Keratinocyte (primary cell): ENCODE measurements around the gene RASAL3.

ENCODE experiments used
- EZH2 ChIP-seq: IDR thresholded peaks from one replicate; pipeline ENCODE4 v1.6.1; 2012; ENCODE audit warnings: inconsistent platforms, mild to moderate bottlenecking, low read length, moderate library complexity
- TF ChIP-seq, protein P1 (sequence below), 3 experiments: IDR thresholded peaks in 1 of 3; conservative IDR thresholded peaks in 1 of 3; optimal IDR thresholded peaks in 1 of 3; 2 replicates in 2 of 3; 3 replicates in 1 of 3; pipeline versions ENCODE3 to v1.5.1; 2011; ENCODE audit warnings: low read length in 3 of 3, mild to moderate bottlenecking in 3 of 3, moderate library complexity in 2 of 3, control low read depth in 1 of 3, inconsistent platforms in 1 of 3; ENCODE audit not compliant: insufficient read depth in 2 of 3; ENCODE audit errors: extremely low read depth in 1 of 3

DNA sequence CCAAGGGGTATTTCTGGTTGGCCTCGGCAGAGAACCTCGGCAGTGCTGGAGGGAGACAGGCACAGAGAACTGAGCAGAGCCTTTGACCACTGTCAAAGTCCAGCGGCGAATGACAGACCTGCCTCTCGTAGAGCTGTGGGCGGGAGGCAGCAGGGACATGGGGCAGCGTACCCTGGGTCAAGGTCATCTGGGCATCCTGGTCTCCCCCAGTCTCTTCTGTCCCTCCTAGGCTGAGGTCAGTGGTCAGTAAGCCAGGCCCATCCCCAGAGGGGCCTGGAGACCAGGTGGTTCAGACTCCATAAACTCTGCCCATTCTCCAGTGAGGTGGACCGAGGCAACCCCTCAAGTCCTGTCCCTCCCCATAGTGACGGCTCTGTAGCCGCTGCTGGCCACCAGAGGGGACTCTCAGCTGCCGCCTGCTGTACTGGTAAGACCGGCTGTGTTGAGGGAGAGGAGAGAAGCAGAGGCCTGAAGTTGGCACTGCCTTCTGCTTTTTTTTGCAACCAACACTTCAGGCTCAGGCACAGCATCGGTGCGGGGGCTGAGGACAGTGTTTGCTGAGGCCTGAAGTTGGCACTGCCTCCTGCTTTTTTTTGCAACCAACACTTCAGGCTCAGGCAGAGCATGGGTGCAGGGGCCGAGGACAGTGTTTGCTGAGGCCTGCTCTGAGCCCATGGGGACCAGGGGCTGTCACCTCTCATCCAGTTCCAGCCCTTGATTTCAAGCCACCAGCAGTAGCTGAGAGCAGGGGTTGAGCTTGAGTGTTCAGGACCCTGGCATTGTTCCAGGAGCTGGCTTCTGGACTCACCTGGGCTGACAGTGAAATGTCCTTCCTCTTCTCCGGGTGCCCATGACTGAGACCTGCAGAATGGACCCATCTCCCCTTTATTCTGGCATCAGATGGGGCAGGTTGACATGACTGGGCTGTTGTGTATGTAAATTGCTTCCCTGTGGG lies 15.3 kb upstream of the RASAL3 start, which contains the start of gene PGLYRP2:
- TF ChIP-seq, protein P1, sequence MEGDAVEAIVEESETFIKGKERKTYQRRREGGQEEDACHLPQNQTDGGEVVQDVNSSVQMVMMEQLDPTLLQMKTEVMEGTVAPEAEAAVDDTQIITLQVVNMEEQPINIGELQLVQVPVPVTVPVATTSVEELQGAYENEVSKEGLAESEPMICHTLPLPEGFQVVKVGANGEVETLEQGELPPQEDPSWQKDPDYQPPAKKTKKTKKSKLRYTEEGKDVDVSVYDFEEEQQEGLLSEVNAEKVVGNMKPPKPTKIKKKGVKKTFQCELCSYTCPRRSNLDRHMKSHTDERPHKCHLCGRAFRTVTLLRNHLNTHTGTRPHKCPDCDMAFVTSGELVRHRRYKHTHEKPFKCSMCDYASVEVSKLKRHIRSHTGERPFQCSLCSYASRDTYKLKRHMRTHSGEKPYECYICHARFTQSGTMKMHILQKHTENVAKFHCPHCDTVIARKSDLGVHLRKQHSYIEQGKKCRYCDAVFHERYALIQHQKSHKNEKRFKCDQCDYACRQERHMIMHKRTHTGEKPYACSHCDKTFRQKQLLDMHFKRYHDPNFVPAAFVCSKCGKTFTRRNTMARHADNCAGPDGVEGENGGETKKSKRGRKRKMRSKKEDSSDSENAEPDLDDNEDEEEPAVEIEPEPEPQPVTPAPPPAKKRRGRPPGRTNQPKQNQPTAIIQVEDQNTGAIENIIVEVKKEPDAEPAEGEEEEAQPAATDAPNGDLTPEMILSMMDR (optimal IDR thresholded peaks at IDR 0.05 in 1 of 3, IDR thresholded peaks at IDR 0.05 in 1 of 3, conservative IDR thresholded peaks at IDR 0.05 in 1 of 3; ENCODE audit: extremely low read depth in 1 of 3, insufficient read depth in 2 of 3, low read length in 3 of 3), result peak in 1 of 3 experiments; percentile 67
- TF ChIP-seq EZH2, result no peak
